Astrocyte (in vitro differentiated cells and primary cell): ENCODE results near the gene XYLB. TPM values are rescaled to one million over a fixed set of nuclear protein-coding genes. Genes with fewer than 3 reads are reported as not detected.

Source experiments
- DNase-seq: peaks from one replicate; pipeline ENCODE4 v3.0.0-alpha.2; 2010; ENCODE audit warnings: low read depth
- FAIRE-seq: peaks from 2 replicates; lab custom pipeline; 2011; peaks lifted over from hg19 to GRCh38; lab: Jason Lieb, UNC
- H2AFZ ChIP-seq: 2 replicates; pipeline ENCODE4 v1.6.0; 2012; ENCODE audit warnings: low read depth, low read length, inconsistent platforms
- H3K27ac ChIP-seq: 2 replicates; pipeline ENCODE4 v1.5.1; 2011; ENCODE audit warnings: low read depth, low read length, inconsistent platforms
- H3K27me3 ChIP-seq: 2 replicates; pipeline ENCODE4 v1.6.0; 2011; ENCODE audit warnings: low read length, inconsistent platforms; ENCODE audit not compliant: insufficient read depth
- H3K36me3 ChIP-seq: 2 replicates; pipeline ENCODE4 v1.5.1; 2011; ENCODE audit warnings: low read length, inconsistent platforms; ENCODE audit not compliant: insufficient read depth
- H3K4me1 ChIP-seq: 2 replicates; pipeline ENCODE4 v1.5.1; 2011; ENCODE audit warnings: low read length, inconsistent platforms; ENCODE audit not compliant: insufficient read depth
- H3K4me2 ChIP-seq: 2 replicates; pipeline ENCODE4 v1.6.0; 2012; ENCODE audit warnings: low read length, inconsistent platforms
- H3K4me3 ChIP-seq: 2 replicates; pipeline ENCODE4 v1.5.1; 2011; ENCODE audit warnings: low read depth, mild to moderate bottlenecking, low read length, inconsistent platforms; ENCODE audit not compliant: insufficient read depth
- H3K79me2 ChIP-seq: 2 replicates; pipeline ENCODE4 v1.6.0; 2012; ENCODE audit warnings: mild to moderate bottlenecking, low read length, inconsistent platforms; ENCODE audit not compliant: insufficient read depth
- H3K9ac ChIP-seq: 2 replicates; pipeline ENCODE4 v1.6.0; 2012; ENCODE audit warnings: mild to moderate bottlenecking, low read length, inconsistent platforms
- H3K9me3 ChIP-seq: 2 replicates; pipeline ENCODE4 v1.5.1; 2012; ENCODE audit warnings: low read depth, mild to moderate bottlenecking, low read length, inconsistent platforms; ENCODE audit not compliant: insufficient read depth
- H4K20me1 ChIP-seq: 2 replicates; pipeline ENCODE4 v1.6.0; 2012; ENCODE audit warnings: low read length, inconsistent platforms; ENCODE audit not compliant: insufficient read depth
- H3K27ac Mint-ChIP-seq: one replicate; pipeline ENCODE4 v1.8.0; 2021; ENCODE audit warnings: mild to moderate bottlenecking, mixed read lengths; ENCODE audit not compliant: unreplicated experiment
- H3K27me3 Mint-ChIP-seq: one replicate; pipeline ENCODE4 v1.8.0; 2021; ENCODE audit warnings: low read depth, mixed read lengths; ENCODE audit not compliant: unreplicated experiment
- H3K36me3 Mint-ChIP-seq: one replicate; pipeline ENCODE4 v1.8.0; 2021; ENCODE audit warnings: low read depth, mixed read lengths; ENCODE audit not compliant: unreplicated experiment
- H3K4me1 Mint-ChIP-seq: one replicate; pipeline ENCODE4 v1.8.0; 2021; ENCODE audit warnings: low read depth, mixed read lengths; ENCODE audit not compliant: unreplicated experiment
- H3K4me3 Mint-ChIP-seq: one replicate; pipeline ENCODE4 v1.8.0; 2021; ENCODE audit warnings: mild to moderate bottlenecking, moderate library complexity, mixed read lengths; ENCODE audit not compliant: unreplicated experiment
- H3K9me3 Mint-ChIP-seq: one replicate; pipeline ENCODE4 v1.8.0; 2021; ENCODE audit warnings: mild to moderate bottlenecking, mixed read lengths; ENCODE audit not compliant: unreplicated experiment
- CTCF ChIP-seq: IDR thresholded peaks from 2 replicates; pipeline ENCODE4 v1.5.1; 2011; ENCODE audit warnings: low read depth, mild to moderate bottlenecking, inconsistent platforms, low read length, moderate library complexity; ENCODE audit not compliant: insufficient read depth
- EZH2 ChIP-seq: IDR thresholded peaks from 2 replicates; pipeline ENCODE4 v1.6.1; 2012; ENCODE audit warnings: mild to moderate bottlenecking, low read length, inconsistent platforms; ENCODE audit not compliant: insufficient read depth
- total RNA-seq: library from RNA; stranded (reverse); gene quantifications from 2 replicates; pipeline ENCODE4 v1.2.1, GENCODE V29; 2021

The XYLB gene
- total RNA-seq, 1 donor from 2014 or later = 2.3 TPM

- H3K79me2 ChIP-seq = no peaks in the 10 kb centered on the region
- no peak overlapping the region for H3K27ac ChIP-seq
- FAIRE-seq (no peak), DNase-seq (peak; percentile 86)
- no peaks in the 10 kb centered on the region for H4K20me1 ChIP-seq
- peak overlapping the region; percentile 39 for H3K4me2 ChIP-seq
- H2AFZ ChIP-seq = no peak overlapping the region
- no peak for TF ChIP-seq CTCF
- no peak for TF ChIP-seq EZH2
- H3K9me3 ChIP-seq = no peaks in the 10 kb centered on the region
- Mint-ChIP-seq H3K4me1 (peaks cover 6% of the 10 kb centered on the region), H3K36me3 (no peaks in the 10 kb centered on the region), H3K27ac (no peak overlapping the region), H3K9me3 (no peaks in the 10 kb centered on the region), H3K4me3 (no peak overlapping the region), H3K27me3 (peaks cover 5% of the 10 kb centered on the region)
- H3K27me3 ChIP-seq = no peaks in the 10 kb centered on the region
- H3K9ac ChIP-seq = no peak overlapping the region
- no peaks in the 10 kb centered on the region for H3K36me3 ChIP-seq
- peaks cover 7% of the 10 kb centered on the region for H3K4me1 ChIP-seq
- H3K4me3 ChIP-seq = no peak overlapping the region
Observed at GRCh38 chr3:38334142-38335055, 12.2 kb upstream of the XYLB start.

GRCh38 chr3:38335263-38335662 is 11.3 kb upstream of the XYLB start:
- Mint-ChIP-seq H3K4me3 (no peak overlapping the region), H3K27me3 (peaks cover 7% of the 10 kb centered on the region), H3K27ac (no peak overlapping the region), H3K4me1 (peaks cover 6% of the 10 kb centered on the region), H3K36me3 (no peaks in the 10 kb centered on the region), H3K9me3 (no peaks in the 10 kb centered on the region)
- no peak for TF ChIP-seq CTCF
- TF ChIP-seq EZH2 = no peak
- H4K20me1 ChIP-seq = no peaks in the 10 kb centered on the region
- H3K27ac ChIP-seq = no peak overlapping the region
- no peaks in the 10 kb centered on the region for H3K27me3 ChIP-seq
- FAIRE-seq (no peak), DNase-seq (no peak)
- H3K4me1 ChIP-seq = peaks cover 7% of the 10 kb centered on the region
- H2AFZ ChIP-seq = no peak overlapping the region
- no peak overlapping the region for H3K9ac ChIP-seq
- H3K9me3 ChIP-seq = no peaks in the 10 kb centered on the region
- H3K4me3 ChIP-seq = no peak overlapping the region
- H3K4me2 ChIP-seq = no peak overlapping the region
- no peaks in the 10 kb centered on the region for H3K79me2 ChIP-seq
- H3K36me3 ChIP-seq = no peaks in the 10 kb centered on the region

- no peaks in the 10 kb centered on the region for H3K36me3 ChIP-seq
- Mint-ChIP-seq H3K4me1 (peaks cover 6% of the 10 kb centered on the region), H3K9me3 (no peaks in the 10 kb centered on the region), H3K27me3 (peaks cover 9% of the 10 kb centered on the region), H3K27ac (no peak overlapping the region), H3K36me3 (no peaks in the 10 kb centered on the region), H3K4me3 (no peak overlapping the region)
- no peak overlapping the region for H3K9ac ChIP-seq
- H3K4me3 ChIP-seq = no peak overlapping the region
- H4K20me1 ChIP-seq = no peaks in the 10 kb centered on the region
- no peaks in the 10 kb centered on the region for H3K9me3 ChIP-seq
- H3K27me3 ChIP-seq = no peaks in the 10 kb centered on the region
- H3K79me2 ChIP-seq = no peaks in the 10 kb centered on the region
- FAIRE-seq (no peak), DNase-seq (no peak)
- H2AFZ ChIP-seq = no peak overlapping the region
- TF ChIP-seq EZH2 (no peak), CTCF (no peak)
- H3K4me1 ChIP-seq = peaks cover 7% of the 10 kb centered on the region
- no peak overlapping the region for H3K4me2 ChIP-seq
- H3K27ac ChIP-seq = no peak overlapping the region
Observed at GRCh38 chr3:38337703-38338102, 8.9 kb upstream of the XYLB start.
